DMS53 treated with DMSO at 0.1 percent for 48 hours (cell line): ENCODE results near the gene CCSER1.
"Not testable (repeated sequence)": the region's sequence is repeated elsewhere in the genome, so short reads cannot be mapped to it uniquely, and the experiment has no call there.

ENCODE experiments used
- DNase-seq: peaks from one replicate; lab custom pipeline; 2025; ENCODE audit not compliant: unreplicated experiment; lab: John Stamatoyannopoulos, UW

The CCSER1 gene

DNA sequence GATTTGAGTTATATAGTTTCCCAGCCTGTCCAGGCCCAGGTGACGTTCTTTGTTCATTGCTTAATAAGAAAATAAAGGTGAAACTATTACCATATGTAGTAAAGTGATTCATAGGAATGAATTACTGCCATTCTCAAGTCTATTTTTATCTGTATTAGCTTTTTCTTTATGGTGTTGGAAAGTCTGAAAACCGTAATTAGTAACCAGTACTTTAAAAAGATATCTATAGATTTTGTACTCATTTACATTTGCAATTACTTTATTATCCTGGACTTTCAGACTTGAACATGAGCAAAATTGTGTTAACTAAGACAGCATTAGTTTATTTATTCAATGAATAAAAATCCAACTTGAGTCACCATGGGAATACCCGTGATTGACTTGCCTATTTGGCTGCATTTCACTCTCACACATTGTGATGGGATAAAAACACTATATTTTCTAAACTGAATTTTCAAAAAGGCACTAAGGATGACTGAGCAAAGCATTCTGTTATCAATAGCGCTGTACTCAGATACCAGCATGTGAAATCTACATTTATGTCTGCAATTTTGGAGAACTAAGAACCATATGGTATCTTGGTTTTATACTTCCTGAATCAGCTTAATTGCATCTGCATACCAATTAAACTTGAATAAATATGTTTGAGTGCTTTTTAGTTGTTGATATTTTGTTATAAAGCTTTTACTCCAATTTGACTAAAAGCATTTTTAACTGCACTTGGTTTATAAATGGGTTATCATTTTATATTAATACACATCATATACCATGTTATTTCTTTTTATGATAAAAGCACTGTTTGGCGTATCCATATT is 154.6 kb downstream of the CCSER1 start:
- no peak for DNase-seq

DNA sequence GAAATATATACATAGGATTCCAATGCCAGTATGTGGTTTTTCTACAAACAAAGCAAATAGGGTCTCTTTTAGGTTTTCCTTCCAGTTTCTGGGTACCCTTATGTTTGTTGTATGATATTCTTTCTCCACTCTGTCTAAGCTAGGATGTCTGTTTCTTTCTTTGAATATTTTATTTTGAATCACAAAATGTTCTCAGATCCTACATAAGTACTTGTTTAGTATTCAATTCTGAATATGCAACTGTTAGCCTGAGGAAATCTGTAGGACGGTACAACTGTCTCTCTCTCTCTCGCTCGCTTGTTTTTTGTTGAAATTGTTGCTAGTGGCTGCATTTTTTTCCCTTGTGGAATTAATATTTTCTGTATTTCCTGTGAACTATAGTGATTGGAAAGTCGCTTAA is 163.2 kb downstream of the CCSER1 start:
- DNase-seq: no peak

DNA sequence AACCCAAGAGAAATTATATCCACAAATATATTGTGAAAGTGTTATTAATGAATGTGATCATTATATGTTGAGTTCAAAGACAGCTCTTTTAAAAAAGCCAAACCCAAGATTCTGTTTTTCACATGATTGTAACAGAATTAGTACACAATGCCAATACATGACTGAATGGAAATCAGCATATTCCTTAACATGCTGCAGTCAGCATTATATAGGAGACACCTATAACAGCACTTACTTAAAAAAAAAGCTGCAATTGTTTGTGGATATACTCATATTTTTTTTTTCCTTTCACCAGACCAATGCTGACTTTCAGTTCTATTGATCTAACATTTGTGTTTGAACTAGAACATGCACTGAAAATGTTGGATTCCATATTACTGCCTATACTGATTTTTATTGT is 165.2 kb downstream of the CCSER1 start:
- DNase-seq: no peak

DNA sequence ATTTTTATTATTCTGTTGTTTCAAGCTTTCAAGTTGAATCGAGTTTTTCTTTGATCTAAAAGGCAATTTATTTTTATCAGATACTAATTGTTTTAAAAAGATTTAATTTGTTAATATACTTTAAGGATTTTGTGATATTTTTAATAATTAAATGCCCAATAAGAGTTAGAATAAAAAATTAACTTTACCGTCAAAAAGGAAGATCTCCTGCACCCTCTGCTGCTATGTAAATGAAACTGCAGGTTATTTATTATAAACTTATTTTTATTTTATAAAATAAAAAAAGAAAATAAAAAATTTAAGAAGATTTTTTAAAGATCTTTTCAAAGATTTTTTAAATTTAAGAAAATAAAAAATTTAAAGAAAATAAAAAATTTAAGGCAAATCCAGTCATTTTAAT is 166.1 kb downstream of the CCSER1 start:
- DNase-seq: no peak

DNA sequence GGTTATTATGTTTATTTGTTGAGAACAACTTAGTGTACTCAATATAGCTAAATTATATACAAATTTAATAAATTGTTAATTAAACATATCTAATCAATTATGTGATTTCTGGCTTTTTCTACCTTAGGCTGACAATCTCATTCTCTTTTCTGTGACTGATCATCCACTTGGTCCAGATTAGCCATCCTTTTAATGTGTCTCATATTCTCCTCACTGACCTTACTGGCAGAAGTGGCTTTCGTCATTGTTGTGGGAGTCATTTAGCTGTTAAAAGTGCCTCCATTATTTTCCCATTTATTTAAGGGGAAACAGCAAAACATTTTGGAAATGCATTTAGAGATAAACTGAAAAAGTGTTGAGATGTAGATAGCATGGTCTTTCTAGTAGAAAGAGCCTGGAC is 172.2 kb downstream of the CCSER1 start:
- DNase-seq: no peak

DNA sequence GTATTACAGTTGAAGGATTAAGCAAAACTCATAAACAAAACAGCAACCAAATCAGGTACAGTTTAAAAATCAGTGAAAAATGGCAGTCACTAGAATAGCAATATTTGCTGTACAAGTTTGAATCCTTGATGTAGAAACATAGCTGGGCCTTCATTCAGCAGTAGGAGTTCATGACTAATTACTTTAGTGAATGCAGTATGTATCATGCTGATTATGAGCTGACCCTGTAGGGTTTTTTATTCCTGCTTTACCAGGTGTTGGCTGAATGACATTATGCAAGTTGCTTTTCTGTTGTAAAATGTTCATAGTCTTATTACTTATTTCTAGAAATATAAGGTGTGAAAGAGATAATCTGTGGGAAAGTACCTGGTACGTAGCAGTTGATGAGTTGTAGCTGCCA is 179.6 kb downstream of the CCSER1 start:
- DNase-seq: no peak

DNA sequence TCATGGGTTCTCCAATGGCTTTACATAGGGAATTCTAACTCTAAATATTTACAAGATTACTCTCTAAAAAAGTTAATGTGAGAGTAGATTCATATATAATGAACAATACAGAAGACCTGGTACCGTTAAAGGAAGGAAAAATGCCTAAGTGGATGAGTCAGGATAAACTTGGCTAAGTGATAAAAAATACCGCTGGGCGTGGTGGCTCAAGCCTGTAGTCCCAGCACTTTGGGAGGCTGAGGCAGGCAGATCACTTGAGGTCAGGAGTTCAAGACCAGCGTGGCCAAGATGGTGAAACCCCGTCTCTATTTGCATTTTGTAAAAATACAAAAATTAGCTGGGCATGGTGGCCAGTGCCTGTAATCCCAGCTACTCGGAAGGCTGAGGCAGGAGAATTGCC is 189.9 kb downstream of the CCSER1 start:
- not testable (repeated sequence) for DNase-seq

DNA sequence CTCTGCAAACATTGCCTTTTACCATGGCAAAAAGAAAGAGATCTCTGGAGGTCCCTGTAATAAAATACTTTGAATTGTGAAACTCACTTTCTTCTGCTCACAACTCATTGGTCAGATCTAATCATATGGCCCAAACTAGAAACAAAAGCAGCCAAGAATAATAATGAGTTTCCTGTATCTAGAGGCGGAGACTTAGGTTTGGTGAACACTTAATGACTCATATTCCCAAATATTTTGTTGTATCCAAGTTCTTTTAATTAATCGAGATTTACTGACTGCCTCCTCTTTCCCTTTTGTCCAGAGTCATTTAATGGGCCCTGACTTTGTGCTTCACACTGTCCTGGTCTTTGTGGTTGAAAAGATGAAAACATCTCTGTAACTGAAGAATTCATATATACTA is 190.6 kb downstream of the CCSER1 start:
- DNase-seq: no peak

DNA sequence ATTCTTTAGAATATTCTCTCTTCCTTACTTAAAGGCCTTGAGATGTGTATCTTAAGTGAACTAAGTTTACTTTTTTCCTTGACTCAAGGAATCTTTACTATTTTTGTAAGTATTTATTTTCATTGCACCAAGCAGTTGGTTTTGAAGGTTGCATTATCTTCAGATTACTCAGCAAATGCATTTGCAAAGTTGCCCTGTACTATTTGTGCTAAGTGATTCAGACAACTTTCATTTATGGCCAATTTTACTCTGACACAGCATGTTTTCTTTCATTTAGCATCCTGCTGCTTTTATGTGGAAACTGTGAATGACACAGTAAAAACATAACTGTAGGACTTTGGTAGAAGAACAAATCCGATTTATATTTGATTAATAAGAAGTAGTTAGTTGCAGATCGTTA is 191.0 kb downstream of the CCSER1 start:
- DNase-seq: no peak

DNA sequence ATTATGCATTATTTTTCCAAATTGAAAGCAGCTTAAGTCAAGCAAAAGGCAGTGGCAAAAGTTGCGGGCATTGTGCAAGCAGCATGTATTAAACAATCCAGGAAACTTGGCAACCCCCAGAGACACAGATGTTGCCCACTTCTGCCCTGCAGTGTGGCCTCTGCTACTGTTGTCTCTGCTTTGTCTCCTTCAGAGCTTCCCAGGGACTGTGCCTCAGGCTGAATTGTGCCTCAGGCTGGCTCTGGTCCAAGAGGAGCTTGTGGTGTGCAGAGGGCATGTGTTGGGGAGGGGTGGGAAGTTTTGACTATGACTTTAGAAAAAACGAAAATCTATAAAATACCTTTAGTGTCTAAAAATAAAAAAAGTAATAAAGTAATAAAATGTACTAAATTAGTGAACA is 201.4 kb downstream of the CCSER1 start:
- DNase-seq: no peak

DNA sequence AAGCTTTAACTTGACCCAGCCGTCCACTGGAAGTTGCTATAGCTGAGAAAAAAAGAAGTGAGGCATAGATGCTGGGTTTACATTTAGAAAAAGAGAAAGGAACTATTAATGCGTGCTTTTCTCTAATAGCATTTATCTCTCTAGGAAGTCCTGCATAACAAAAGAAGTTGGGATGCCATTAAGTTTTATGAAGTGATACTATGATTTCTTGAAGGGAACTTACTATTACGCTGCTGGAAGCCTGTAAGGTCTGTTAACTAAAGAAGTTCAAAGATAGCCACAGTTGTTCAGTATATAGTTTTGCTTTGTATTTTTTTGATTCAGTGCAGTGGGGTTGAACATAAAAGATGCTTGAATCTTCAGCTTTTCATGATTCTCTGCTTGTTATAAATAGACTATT is 203.4 kb downstream of the CCSER1 start:
- DNase-seq: no peak

DNA sequence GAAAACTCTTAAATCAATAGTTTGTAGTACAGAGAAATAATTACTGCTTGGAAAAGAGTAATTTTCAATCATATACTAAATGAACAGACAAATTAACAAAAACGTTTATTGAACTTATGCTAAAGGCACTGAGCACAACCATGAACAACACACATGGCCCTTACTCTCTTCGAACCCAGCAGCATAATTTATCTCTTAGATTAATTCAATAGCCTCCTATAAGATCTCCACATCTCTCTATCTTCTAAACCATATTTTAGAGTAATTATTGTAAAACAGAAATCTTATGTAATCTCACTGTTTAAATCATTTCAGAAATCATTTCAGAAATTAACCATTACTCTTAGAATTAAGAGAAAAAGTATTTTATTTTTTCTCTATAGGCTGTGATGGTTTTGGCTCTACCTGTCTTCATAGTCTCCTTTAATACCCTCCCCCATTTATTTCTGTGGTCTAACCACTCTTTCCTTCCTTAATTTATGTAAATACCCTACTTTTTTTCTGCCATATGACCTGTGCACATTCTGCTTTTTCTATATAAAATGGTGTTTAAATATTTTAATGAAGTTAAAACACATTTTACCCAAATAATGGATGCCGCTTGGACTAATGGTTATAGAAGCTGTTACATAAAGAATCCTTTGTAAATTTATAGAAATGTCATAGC is 218.5 kb downstream of the CCSER1 start:
- DNase-seq: no peak

DNA sequence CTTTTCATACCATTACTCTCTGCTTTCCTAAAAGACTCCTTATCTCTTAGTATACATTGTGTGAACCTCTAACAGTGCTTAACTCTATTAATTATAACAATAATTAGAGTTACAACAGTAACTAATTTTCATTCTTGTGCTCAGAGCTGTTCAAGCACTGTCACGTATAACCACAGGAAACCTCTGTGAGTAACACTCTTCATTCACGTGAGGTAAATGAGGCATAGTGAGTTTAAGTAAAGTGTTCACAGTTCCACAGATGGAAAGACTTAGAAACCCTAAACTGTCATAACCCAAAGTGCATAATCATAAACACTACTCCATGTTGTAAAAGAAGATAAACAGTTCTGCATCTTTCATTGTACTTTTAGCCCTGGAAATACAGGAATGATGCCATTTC is 222.4 kb downstream of the CCSER1 start:
- DNase-seq: no peak

DNA sequence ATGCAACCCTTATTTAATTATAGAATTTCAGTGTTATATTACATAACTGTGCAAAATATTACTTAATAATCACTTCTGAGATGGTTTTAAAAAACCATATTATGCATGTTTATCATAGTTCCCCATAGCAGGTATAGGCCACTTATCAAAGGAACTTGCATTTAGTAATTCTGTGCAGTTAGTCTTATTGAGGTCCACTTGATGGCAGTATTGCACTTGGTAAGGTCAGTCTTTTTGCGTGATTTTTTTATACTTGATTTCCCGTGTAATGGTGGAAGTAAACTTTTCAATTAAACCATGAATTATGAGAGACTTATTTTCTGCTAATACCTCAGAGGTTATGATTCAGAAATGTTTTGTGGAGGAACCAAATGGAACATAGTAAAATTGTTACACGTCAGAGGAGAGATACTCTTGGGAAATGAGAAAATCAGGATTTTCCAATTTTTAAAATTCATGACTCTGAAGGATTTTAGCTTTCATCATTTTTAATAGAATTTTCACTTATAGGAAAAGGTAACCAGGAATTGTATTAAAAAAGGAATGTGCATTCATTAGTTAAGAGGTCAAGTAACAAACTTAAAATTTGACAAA is 230.0 kb downstream of the CCSER1 start:
- peak; percentile 48 for DNase-seq

DNA sequence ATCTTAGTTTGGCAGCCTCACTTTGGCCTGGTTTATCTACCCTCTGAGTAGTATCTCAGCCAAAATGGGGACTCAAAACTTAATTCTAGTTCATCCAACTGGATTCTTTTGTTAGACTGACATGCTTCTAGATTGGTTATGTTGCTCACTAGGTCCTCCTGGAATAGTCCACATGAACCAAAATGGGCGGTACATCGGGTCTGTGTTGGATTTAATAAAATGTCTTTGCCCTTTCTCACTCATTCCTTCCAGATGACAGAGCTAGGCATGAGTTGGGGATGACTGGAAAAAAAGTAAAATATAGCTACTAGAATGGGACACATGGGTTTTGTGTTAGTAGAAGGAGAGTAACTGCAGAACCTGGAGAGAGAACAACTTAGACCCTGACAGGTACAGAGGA is 247.9 kb downstream of the CCSER1 start:
- DNase-seq: no peak

DNA sequence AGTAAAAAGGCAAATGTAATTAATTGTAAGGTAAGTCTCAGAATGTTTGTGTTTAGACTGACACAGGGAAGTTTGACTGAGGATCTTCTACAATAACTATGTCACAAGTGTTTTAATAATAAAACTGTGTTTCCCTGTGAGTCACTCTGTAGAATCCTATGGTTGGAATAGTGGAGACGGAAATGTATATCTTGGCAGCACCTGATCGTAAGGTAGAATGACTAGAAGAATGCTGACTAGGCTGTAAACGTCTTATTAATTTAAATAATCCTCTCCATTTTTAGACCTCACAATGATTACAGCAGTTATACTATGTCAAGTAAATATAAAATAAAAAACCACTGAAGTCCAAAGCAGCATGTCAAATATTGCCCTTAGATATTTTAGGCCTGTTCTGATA is 266.0 kb downstream of the CCSER1 start:
- DNase-seq: no peak

DNA sequence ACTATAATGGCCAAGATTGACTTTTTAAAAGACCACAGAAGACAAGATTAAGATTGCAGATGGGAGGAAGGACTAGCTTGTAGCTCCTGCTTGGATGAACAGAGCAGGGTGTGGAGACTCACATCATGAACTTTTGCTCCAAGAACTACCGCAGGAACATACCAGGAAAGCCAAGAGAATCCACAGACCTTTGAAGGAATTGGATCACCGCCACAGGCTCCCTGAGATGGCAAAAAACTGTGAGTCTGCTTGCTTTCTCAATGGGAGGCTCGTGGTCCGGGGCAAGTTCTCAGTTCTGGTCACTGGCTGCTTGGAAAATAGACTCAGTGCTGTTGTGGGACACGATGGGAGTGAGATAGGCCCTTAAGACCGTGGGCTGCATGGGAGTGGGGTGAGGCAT is 276.6 kb downstream of the CCSER1 start:
- DNase-seq: no peak

DNA sequence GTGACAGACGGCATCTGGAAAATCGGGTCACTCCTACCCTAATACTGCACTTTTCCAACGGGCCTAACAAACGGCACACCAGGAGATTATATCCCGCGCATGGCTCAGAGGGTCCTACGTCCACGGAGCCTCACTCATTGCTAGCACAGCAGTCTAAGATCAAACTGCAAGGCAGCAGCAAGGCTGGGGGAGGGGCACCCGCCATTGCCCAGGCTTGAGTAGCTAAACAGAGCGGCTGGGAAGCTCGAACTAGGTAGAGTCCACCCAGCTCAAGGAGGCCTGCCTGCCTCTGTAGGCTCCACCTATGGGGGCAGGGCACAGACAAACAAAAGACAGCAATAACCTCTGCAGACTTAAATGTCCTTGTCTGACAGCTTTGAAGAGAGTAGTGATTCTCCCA is 280.7 kb downstream of the CCSER1 start:
- DNase-seq: not testable (repeated sequence)

DNA sequence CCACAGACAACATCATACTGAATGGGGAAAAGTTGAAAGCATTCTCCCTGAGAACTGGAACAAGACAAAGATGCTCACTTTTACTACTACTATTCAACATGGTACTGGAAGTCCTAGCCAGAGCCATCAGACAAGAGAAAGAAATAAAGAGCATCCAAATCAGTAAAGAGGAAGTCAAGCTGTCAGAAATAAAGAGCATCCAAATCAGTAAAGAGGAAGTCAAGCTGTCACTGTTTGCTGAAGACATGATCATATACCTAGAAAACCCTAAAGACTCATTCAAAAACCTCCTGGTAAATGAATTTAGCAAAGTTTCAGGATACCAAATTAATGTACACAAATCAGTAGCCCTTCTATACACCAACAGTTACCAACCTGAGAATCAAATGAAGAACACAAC is 285.6 kb downstream of the CCSER1 start:
- DNase-seq: not testable (repeated sequence)

DNA sequence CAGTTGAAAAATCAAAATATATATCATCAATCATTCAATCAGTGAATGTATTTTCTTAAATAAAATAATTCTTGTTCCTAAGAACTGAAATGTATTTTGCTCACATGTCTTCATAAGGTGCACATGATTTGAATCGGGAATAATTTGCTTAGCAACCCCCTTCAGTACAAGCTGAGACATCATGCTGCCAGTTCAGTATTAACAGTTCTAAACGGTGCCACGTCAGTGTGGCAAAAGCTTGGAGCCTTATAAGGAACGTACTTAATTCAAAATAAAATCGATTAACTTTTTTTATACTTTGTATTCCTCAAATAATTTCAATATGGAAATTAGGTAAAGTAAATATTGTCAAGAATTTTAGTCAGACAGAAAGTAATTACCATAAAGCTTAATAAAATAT is 287.9 kb downstream of the CCSER1 start:
- DNase-seq: no peak

DNA sequence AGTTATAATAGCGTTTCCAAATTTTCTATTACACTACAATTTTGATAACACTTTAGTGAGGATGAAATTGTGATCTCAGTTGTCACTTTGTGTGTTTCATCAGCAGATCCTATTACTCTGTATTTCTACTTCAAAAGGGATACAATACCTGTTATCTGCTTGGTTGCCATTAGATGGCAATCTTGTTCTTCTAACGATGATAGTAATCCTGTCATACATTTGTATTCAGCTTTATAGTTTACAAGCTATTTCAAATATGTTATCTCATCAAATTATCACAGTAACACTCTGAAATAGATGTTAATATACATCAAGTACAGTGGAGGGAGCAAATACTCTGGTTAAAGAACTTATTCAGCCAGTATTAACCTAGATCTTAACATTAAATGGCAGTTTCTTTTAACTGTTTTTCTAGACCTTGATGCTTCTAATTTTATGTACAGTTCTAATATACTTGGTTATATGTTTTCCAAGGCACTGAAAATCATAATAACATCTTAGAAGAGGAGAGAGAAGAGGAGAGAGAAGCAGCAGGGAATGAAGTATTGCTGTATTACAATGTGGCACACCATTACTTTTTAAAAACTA is 292.0 kb downstream of the CCSER1 start:
- DNase-seq: peak; percentile 39

DNA sequence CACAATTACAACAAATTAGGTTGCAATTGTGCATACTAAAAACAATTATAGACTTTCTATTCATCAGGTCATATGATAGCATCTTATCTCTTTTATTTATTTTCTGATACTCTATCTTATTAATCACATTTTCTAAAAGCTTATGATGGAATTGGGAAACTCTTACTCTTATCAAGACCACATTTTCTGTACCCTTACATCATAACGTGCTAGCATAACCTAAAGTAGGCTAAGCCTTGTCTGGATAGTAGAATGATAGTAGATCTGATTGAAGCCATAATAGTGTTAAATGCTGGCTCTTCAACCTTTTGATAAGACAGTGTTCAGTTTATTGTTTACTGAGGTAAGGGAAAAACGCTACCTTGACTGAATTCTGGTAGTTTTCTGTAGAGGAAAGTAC is 294.0 kb downstream of the CCSER1 start:
- DNase-seq: no peak
